NK-92 (cell line): ENCODE results near the gene MBNL1.

Source experiments
- DNase-seq: peaks from one replicate; lab custom pipeline; 2025; ENCODE audit not compliant: unreplicated experiment; lab: John Stamatoyannopoulos, UW

Gene MBNL1

GRCh38 chr3:152252755-152253154 lies 16.0 kb upstream of the MBNL1 start:
- DNase-seq, result no peak

GRCh38 chr3:152253514-152253913 lies 15.2 kb upstream of the MBNL1 start:
- no peak for DNase-seq

GRCh38 chr3:152254041-152254440 lies 14.7 kb upstream of the MBNL1 start:
- no peak for DNase-seq

GRCh38 chr3:152255290-152255689 lies 13.4 kb upstream of the MBNL1 start:
- DNase-seq, result no peak

- DNase-seq, result no peak
Measured at GRCh38 chr3:152256851-152257562, 11.7 kb upstream of the MBNL1 start.

- DNase-seq, result no peak
Measured at GRCh38 chr3:152257563-152258035, 11.1 kb upstream of the MBNL1 start.

DNA sequence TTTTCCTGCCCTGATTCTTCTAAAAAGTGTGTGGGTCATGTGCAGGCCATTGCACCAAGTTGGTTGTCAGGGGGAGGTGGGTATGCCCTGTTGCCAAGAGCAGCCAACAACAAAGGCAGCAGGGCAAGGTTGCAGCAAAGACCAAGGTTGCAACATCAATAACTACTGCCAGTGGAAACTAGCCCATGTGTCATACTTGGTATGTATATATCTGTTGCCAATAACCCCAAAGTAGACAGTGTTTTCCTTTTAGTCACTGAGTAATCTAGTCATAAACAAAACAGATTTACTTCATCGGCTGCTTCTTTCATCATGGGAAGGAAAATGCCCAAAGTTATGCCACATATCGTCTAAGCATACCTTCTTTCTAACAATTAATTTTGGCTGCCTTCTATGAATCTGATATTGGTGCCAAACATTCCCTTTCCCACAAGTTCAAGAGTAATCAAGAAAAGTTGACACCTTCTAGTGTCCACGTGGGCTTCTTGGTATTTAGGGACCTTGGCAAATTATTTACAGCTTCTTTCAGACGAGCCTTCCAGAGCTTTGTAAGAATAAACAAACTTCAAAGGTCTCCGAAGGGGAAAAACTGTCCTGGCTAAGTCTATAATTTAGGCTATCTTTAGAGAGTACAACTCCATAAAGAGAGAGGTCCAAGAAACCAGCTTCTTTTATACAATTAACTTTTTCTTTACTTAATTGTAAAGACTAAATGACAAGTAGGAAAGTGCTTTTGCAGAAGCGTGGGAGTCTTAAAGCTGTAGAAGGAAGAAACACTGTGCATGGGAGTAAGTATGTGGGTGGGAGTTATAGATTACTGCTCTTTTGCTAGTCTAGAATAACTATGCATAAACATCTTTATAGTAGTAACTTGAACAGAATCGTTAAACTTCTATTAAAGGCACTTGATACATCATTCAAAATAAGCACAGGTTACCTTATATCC lies 10.0 kb upstream of the MBNL1 start:
- no peak for DNase-seq

DNA sequence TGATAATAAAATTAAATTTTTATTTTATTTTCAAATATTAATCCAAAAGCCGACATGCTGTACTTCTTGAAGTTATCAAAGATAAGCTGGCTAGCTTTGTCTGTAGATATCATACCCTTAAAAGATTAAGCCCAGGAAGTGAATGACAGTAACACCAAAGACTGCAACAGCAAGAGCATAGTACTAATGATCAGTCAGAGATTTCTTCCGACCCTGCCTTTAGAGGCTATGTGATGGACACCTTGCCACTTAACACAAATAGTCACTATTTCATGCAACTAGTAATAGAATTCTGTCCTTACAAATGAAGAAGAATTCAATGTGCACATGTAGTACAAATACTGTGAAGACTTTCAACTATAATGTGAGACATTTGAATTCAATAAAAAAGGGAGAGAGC lies 9.3 kb upstream of the MBNL1 start:
- DNase-seq, result no peak

- DNase-seq, result no peak
Measured at GRCh38 chr3:152260026-152260425, 8.7 kb upstream of the MBNL1 start.

DNA sequence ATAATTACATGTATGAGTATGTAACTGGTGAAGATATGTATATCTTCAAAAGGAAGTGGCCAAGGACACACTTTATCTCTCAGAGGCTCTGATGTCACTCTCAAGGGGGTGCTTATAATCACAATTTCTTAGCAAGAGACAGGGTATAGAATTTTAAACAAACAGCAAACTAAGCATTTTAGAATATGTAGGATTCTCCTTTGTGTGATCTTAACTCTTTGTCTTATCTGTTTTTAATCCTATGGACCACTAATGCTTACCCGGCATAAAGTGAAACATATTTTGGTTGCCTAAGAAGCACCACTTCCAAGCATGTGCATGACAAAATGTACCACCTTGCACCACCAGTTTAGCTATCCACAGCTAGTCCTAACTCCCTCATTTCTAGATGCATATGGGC lies 8.2 kb upstream of the MBNL1 start:
- no peak for DNase-seq

DNA sequence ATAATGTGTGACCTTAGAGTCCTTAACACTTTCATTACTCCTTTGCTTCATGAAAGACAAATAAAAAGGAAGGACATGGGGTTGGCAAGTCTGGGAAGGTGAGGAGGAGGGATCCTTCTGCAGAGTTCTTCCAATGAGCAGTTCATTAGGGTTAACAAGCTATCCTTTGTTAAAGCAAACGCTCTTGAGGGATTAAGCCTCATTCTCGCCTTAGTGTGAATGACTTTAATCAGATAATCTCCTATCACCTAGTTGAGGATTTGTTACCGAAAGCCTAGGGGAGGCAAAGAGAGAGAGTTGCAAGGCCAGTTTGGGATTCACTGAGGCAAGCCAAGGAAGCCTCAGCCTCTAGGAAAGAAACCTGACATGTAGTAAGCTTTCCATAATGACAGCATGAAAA lies 7.4 kb upstream of the MBNL1 start:
- no peak for DNase-seq

DNA sequence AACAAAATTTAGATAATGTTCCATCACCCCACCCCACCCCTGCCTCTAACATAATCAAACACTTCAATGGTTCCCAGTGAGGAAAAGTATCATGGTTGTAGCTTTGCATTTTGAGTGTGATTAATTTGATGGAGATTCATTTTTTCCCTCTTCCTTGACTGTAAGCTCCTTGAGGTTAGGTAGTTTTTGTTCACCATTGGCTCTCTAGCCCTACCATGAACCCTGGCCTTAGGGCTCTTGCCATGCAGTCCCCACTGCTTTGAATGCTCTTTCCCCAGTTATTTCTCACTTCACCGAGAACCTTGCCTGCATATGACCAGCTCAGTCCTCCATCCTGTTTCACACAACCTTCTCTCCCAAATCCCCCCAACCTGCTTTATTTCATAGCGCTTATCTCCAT lies 5.0 kb upstream of the MBNL1 start:
- no peak for DNase-seq

GRCh38 chr3:152264378-152264777 lies 4.4 kb upstream of the MBNL1 start:
- no peak for DNase-seq

DNA sequence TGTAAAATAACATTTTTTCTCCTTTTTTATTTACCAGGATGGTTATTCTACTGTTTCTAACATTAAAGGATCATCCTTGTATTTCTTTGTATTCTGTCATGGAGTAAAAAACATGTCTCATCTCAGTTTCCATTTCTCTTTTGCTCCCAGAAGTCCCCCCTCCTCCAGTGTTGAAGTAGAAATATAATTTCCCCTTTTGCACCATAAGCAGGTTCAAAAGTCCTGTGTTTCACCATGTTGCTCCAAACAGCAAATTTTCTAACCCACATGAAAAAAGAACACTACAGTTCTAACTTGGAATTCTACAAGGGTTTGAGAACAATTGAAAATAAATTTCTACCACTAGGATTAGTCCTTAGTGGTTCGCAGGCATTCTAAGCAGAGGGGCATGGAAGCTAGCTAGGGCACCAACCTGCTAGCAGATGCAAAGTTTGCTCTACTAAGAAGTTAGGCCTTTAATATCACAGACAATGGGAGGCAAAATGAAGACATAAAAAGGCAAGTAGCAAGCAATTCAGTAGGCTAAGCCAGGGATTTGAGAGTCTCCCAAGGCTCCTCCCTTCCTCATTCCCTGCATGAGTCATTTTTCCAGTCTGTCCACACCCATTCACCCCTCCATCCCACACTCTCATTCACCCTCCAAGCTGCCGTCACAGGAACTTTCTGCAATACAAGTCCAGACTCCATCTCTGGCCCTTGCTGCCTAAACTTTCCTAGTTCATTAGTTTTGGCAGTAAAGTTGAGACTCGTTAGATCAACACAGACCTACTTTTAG lies 2.3 kb upstream of the MBNL1 start:
- DNase-seq, result no peak

GRCh38 chr3:152267831-152268554 lies 736 bp upstream of the MBNL1 start:
- no peak for DNase-seq

GRCh38 chr3:152269056-152269830 lies 514 bp downstream of the MBNL1 start:
- no peak for DNase-seq

DNA sequence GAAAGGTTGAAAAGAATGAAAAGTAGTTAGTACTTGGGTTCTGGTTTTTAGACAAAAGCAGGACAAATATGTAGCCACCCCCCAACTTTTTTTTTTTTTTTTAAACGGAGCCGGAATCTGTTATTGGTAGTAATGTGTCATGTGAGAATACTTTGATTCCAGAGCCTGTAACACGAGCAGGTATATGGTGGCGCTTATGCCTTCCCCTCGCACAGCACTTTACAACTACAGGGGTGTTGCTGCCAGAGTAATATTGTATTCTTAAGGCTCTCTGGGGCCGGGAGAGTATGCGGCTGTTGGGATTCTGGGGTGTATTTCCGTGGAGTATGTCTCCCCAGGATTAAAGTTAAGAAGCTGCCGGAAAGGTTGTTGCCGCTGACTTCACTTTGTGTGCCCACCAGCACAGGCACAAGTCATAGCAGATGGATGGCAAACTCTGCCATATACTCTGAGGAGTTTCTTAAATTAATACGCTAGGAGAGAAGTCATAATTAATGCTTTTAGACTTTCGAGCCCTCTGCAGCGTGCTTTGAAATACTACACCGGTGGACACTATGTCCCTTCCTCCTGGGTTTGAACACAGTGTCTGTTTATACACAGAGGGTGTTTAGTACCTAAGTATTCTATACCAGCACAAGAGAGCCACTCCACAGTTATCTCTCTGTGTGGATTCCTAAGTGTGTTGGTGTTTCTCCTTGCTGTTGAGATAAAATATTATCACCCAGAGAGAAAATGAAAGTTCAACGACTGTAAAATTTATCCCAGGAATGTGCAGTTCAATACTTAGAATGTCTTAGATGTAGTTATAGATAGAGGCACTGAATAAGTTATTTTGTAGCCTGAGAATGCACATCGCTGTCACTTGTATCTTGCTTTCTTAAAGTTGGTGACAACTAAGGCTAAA lies 1.4 kb downstream of the MBNL1 start:
- DNase-seq, result no peak

- no peak for DNase-seq
Measured at GRCh38 chr3:152270937-152271336, 2.2 kb downstream of the MBNL1 start.
